K562 (cell line): ENCODE results near the gene ITGB5. TPM values are rescaled to one million over a fixed set of nuclear protein-coding genes. Genes with fewer than 3 reads are reported as not detected.

ENCODE experiments used
- ATAC-seq: fragments of 200-7000 bp; cut with Tn5 transposase; 3 replicates; pipeline ENCODE4 v1.9.1; 2020; ENCODE audit warnings: moderate library complexity
- BruUV-seq: library from RNA; stranded (reverse); fragments of 400-500 nt; replicated peaks from 2 replicates; lab custom pipeline; 2021; lab: Mats Ljungman, UMichigan
- CTCF ChIA-PET: fragments of 300-600 bp; formaldehyde crosslinking; extraction: SDS; loops from one replicate; lab custom pipeline; 2021; ENCODE audit warnings: low intra/inter-chr PET ratio; lab: Yijun Ruan, JAX
- POLR2A ChIA-PET: fragments of 300-600, 350-650 bp; sonication (Branson Sonifier 250); formaldehyde crosslinking; extraction: SDS; loops from one replicate; lab custom pipeline; 2021; ENCODE audit warnings: antibody characterized with exemption, inconsistent platforms; lab: Yijun Ruan, JAX
- DNase-seq, 4 experiments: peaks; one replicate each; pipeline versions ENCODE4 v3.0.0 to v3.0.0-alpha.2; 2011 to 2018; ENCODE audit warnings: low spot score in 3 of 4, mixed read lengths in 3 of 4; ENCODE audit errors: extremely low read depth in 1 of 4
- FAIRE-seq: peaks from 2 replicates; lab custom pipeline; 2011; peaks lifted over from hg19 to GRCh38; lab: Jason Lieb, UNC
- H2AFZ ChIP-seq: 2 replicates; pipeline ENCODE4 v1.6.0; 2011; ENCODE audit warnings: low read depth, low read length, control low read depth, inconsistent platforms
- H3K27ac ChIP-seq: fragments of 200-600 bp; 3 replicates; pipeline ENCODE4 v1.8.0; 2011; ENCODE audit warnings: low read depth, mild to moderate bottlenecking, control low read depth, inconsistent platforms, low read length, moderate library complexity, mixed read lengths; ENCODE audit errors: extremely low read depth
- H3K27me3 ChIP-seq, 2 experiments: fragments of 300-600 bp in 1 of 2; 2 replicates in 1 of 2; 3 replicates in 1 of 2; pipeline versions ENCODE4 v1.6.0 to v1.8.0; 2011; ENCODE audit warnings: inconsistent platforms in 2 of 2, low read length in 2 of 2, mild to moderate bottlenecking in 1 of 2, mixed read lengths in 1 of 2, moderate library complexity in 1 of 2; ENCODE audit not compliant: control insufficient read depth in 2 of 2, insufficient read depth in 2 of 2
- H3K36me3 ChIP-seq: fragments of 300-600 bp; 3 replicates; pipeline ENCODE4 v1.8.0; 2011; ENCODE audit warnings: mild to moderate bottlenecking, low read length, inconsistent platforms; ENCODE audit not compliant: control insufficient read depth, insufficient read depth
- H3K4me1 ChIP-seq, 2 experiments: fragments of 200-600 bp in 1 of 2; replicated peaks in 1 of 2; 2 replicates in 1 of 2; 3 replicates in 1 of 2; pipeline versions ENCODE4 v1.5.1 to v1.8.0; 2011; ENCODE audit warnings: inconsistent platforms in 2 of 2, low read length in 2 of 2, mild to moderate bottlenecking in 1 of 2, mixed read lengths in 1 of 2, moderate library complexity in 1 of 2; ENCODE audit not compliant: control insufficient read depth in 2 of 2, insufficient read depth in 2 of 2
- H3K4me2 ChIP-seq: 2 replicates; pipeline ENCODE4 v1.6.1; 2011; ENCODE audit warnings: low read length, control low read depth, inconsistent platforms, mixed read lengths; ENCODE audit not compliant: insufficient read depth
- H3K4me3 ChIP-seq: fragments of 200-600 bp; sonication (generic), shearing (Covaris generic); 2 replicates; pipeline ENCODE4 v1.5.1; 2016; ENCODE audit warnings: control low read depth, inconsistent platforms
- H3K79me2 ChIP-seq: fragments of 200-600 bp; 3 replicates; pipeline ENCODE4 v1.8.0; 2011; ENCODE audit warnings: low read length, inconsistent platforms; ENCODE audit not compliant: control insufficient read depth, insufficient read depth
- H3K9ac ChIP-seq, 2 experiments: 2 replicates each; pipeline versions ENCODE4 v1.6.0 to v1.6.1; 2011; ENCODE audit warnings: low read depth in 2 of 2, low read length in 2 of 2, control low read depth in 1 of 2, inconsistent platforms in 1 of 2, mild to moderate bottlenecking in 1 of 2, mixed read lengths in 1 of 2; ENCODE audit not compliant: insufficient read depth in 1 of 2
- H3K9me1 ChIP-seq: one replicate; pipeline ENCODE4 v1.6.0; 2011; ENCODE audit warnings: inconsistent platforms, mild to moderate bottlenecking, low read length, moderate library complexity; ENCODE audit not compliant: control insufficient read depth, insufficient read depth
- H3K9me3 ChIP-seq: replicated peaks from 2 replicates; pipeline ENCODE4 v1.5.1; 2011; ENCODE audit warnings: low read depth, low read length, inconsistent platforms; ENCODE audit not compliant: control insufficient read depth, insufficient read depth
- H4K20me1 ChIP-seq: replicated peaks from 2 replicates; pipeline ENCODE4 v1.6.1; 2011; ENCODE audit warnings: low read length, inconsistent platforms, mixed read lengths; ENCODE audit not compliant: control insufficient read depth, insufficient read depth
- C11orf30 ChIP-seq: fragments of 450-650 bp; IDR thresholded peaks from 2 replicates; pipeline ENCODE4 v1.6.1; 2016; ENCODE audit warnings: low read depth, mild to moderate bottlenecking
- DDX20 ChIP-seq: fragments of 450-650 bp; IDR thresholded peaks from 2 replicates; pipeline ENCODE4 v1.6.1; 2016; ENCODE audit warnings: missing genetic modification characterization, low read depth, mild to moderate bottlenecking, missing compliant biosample characterization, moderate library complexity
- HDAC2 ChIP-seq: fragments of 450-650 bp; IDR thresholded peaks from 2 replicates; pipeline ENCODE4 v1.6.1; 2016; ENCODE audit warnings: mild to moderate bottlenecking
- KAT7 ChIP-seq: sonication (generic); formaldehyde crosslinking; IDR thresholded peaks from 2 replicates; pipeline ENCODE4 v1.8.0; 2022; ENCODE audit warnings: missing genetic modification reagents, mild to moderate bottlenecking, borderline replicate concordance
- MIER1 ChIP-seq: fragments of 450-650 bp; IDR thresholded peaks from 2 replicates; pipeline ENCODE4 v1.6.1; 2016; ENCODE audit warnings: antibody characterized with exemption, mild to moderate bottlenecking, low read depth
- OTX1 ChIP-seq: fragments of 450-650 bp; formaldehyde crosslinking; IDR thresholded peaks from 2 replicates; pipeline ENCODE4 v1.4.0; 2022; ENCODE audit warnings: mild to moderate bottlenecking
- SFPQ ChIP-seq: fragments of 200-400 bp; formaldehyde crosslinking; IDR thresholded peaks from 2 replicates; pipeline ENCODE4 v1.6.1; 2017; ENCODE audit warnings: mild to moderate bottlenecking, low read depth, low read length, moderate library complexity
- SMAD1 ChIP-seq: fragments of 150-350 bp; IDR thresholded peaks from 2 replicates; pipeline ENCODE4 v1.6.1; 2014; ENCODE audit warnings: low read length, low read depth; ENCODE audit not compliant: partially characterized antibody
- VEZF1 ChIP-seq: fragments of 200-800 bp; sonication (Bioruptor generic); IDR thresholded peaks from 2 replicates; pipeline ENCODE4 v1.6.1; 2017; ENCODE audit warnings: missing genetic modification characterization, missing compliant biosample characterization
- ZC3H11A ChIP-seq: IDR thresholded peaks from 2 replicates; pipeline ENCODE4 v1.6.1; 2012; ENCODE audit warnings: low read depth, low read length, improper control_type of control experiment
- ZMIZ1 ChIP-seq, 2 experiments: fragments of 150-350 bp in 1 of 2; IDR thresholded peaks; 2 replicates each; pipeline ENCODE4 v1.6.1; 2012 to 2016; ENCODE audit warnings: low read depth in 2 of 2, low read length in 2 of 2, mild to moderate bottlenecking in 1 of 2, moderate library complexity in 1 of 2
- ZNF146 ChIP-seq: IDR thresholded peaks from one replicate; pipeline ENCODE4 v1.6.1; 2018; ENCODE audit warnings: missing compliant biosample characterization; ENCODE audit not compliant: unreplicated experiment
- ZNF212 ChIP-seq: fragments of 450-650 bp; formaldehyde crosslinking; IDR thresholded peaks from 2 replicates; pipeline ENCODE4 v1.4.0; 2020; ENCODE audit warnings: mild to moderate bottlenecking
- ZNF511 ChIP-seq: sonication (generic); formaldehyde crosslinking; IDR thresholded peaks from 2 replicates; pipeline ENCODE4 v1.8.0; 2022; ENCODE audit warnings: mild to moderate bottlenecking, missing genetic modification reagents
- WGBS: fragments of 100-300 bp; shearing (Covaris generic); methylation state at CpG from one replicate; pipeline ENCODE4 v1.1.6; 2016; ENCODE audit warnings: low coverage, mixed read lengths; ENCODE audit not compliant: insufficient coverage; ENCODE audit errors: missing lambda C conversion rate; 5-methylcytosine and 5-hydroxymethylcytosine counted together
- in situ Hi-C: fragments of 300-500 bp; cut with MboI; formaldehyde crosslinking; loops from 4 replicates; pipeline ENCODE4 v1.15.0; 2018; ENCODE audit warnings: inconsistent platforms, mixed read lengths
- intact Hi-C: fragments of 100-400 bp; cut with micrococcal nuclease; formaldehyde crosslinking; loops from 2 replicates; pipeline ENCODE4 v1.14.2; 2022
- polyA plus RNA-seq, 8 experiments: library from polyadenylated mRNA; depleted of rRNA in 4 of 8; stranded (reverse) in 5 of 8; unstranded in 3 of 8; fragments of >200 nt; fragmentation: Nextera tagmentation in 2 of 8; fragmentation: Illumina TruSeq in 1 of 8; extraction: Ambion mirVana in 2 of 8; extraction: Trizol in 1 of 8; gene quantifications; 2 replicates each; pipeline versions ENCODE4 v1.2.1 to v1.2.3, GENCODE V29; 2011 to 2014; ENCODE audit warnings: inconsistent platforms in 1 of 8, missing spikeins in 1 of 8
- total RNA-seq, 7 experiments: library from RNA; depleted of rRNA in 6 of 7; stranded (reverse); fragments of >200 nt in 6 of 7; fragmentation: Illumina TruSeq in 2 of 7; extraction: Trizol in 2 of 7; gene quantifications; 2 replicates each; pipeline versions ENCODE4 v1.2.1 to v1.2.3, GENCODE V29; 2011 to 2021; ENCODE audit warnings: low replicate concordance in 1 of 7

Gene ITGB5
- total and polyA plus RNA-seq, 9 of the 15 experiments (the other 6 are each of a cell fraction or from before 2014, with no cell fraction given), result 1.7 to 46.8 (median 9.9) TPM

- TF ChIP-seq VEZF1 (CRISPR knock-in tag), result no peak
- no peak for TF ChIP-seq ZNF511 (CRISPR knock-in tag)
- no peak for TF ChIP-seq MIER1
Measured at GRCh38 chr3:124768812-124769211, 118.4 kb downstream of the ITGB5 start (continued).

- no peaks in the 10 kb centered on the region for H3K9me3 ChIP-seq
- H3K36me3 ChIP-seq, result no peaks in the 10 kb centered on the region; the same call in 2 of the 3 replicates
- no peaks in the 10 kb centered on the region for H3K9me1 ChIP-seq
- 73% methylated on average over 4 of the region's 6 CpGs for WGBS
- H3K27me3 ChIP-seq, result no peaks in the 10 kb centered on the region; a peak in 1 of 5 replicates
- no peak overlapping the region for H2AFZ ChIP-seq
- ChIA-PET POLR2A (no interaction called here), CTCF (no interaction called here)
- H3K27ac ChIP-seq, result no peak overlapping the region
- in situ Hi-C loops, result loop anchor here (10.0 kb wide), 1 partner anchor 817 kb away; no protein-coding TSS in a partner anchor
- DNase-seq (no peak), FAIRE-seq (no peak), ATAC-seq (no peak)
- intact Hi-C loops, result loop anchor here (10.0 kb wide), 2 partner anchors 217 to 397 kb away; no protein-coding TSS in a partner anchor
- peaks cover 2 to 8% of the 10 kb centered on the region in 2 experiments; a peak in 3 of 5 replicates for H3K4me1 ChIP-seq
- no peak overlapping the region for H3K9ac ChIP-seq
- no peak overlapping the region for H3K4me3 ChIP-seq
- no peaks in the 10 kb centered on the region for H3K79me2 ChIP-seq
- peaks cover 6% of the 10 kb centered on the region; the same call in 1 of the 2 replicates for H4K20me1 ChIP-seq
- H3K4me2 ChIP-seq, result no peak overlapping the region
- BruUV-seq, result no TSS peak
- TF ChIP-seq OTX1 (CRISPR knock-in tag), result no peak
- no peak for TF ChIP-seq SFPQ
- TF ChIP-seq C11orf30, result no peak
- TF ChIP-seq ZNF146 (CRISPR knock-in tag), result no peak
- TF ChIP-seq SMAD1, result no peak
- TF ChIP-seq KAT7 (CRISPR knock-in tag), result no peak
- no peak for TF ChIP-seq ZNF212 (CRISPR knock-in tag)
- no peak for TF ChIP-seq ZMIZ1 (IDR thresholded peaks at IDR 0.05; ENCODE audit: low read depth in 2 of 2, low read length in 2 of 2)
- TF ChIP-seq DDX20, result no peak
- TF ChIP-seq HDAC2, result no peak
- TF ChIP-seq ZC3H11A, result no peak
Measured at GRCh38 chr3:124767691-124768090, 119.5 kb downstream of the ITGB5 start.
